Caco-2 (cell line): ENCODE measurements around the gene ZNF428. TPM values are rescaled to one million over a fixed set of nuclear protein-coding genes. Genes with fewer than 3 reads are reported as not detected.

Experiments
- BruUV-seq: library from RNA; stranded (reverse); fragments of 400-500 nt; replicated peaks from 2 replicates; lab custom pipeline; 2021; lab: Mats Ljungman, UMichigan
- CTCF ChIA-PET: fragments of 300-600 bp; sonication (Branson Sonifier 250); formaldehyde crosslinking; loops from one replicate; lab custom pipeline; 2022; ENCODE audit warnings: antibody characterized with exemption; lab: Charles Lee
- POLR2A ChIA-PET: fragments of 300-600 bp; sonication (Branson Sonifier 250); formaldehyde crosslinking; loops from one replicate; lab custom pipeline; 2022; ENCODE audit warnings: antibody characterized with exemption; lab: Charles Lee
- DNase-seq, 2 experiments: peaks; one replicate each; pipeline versions ENCODE4 v3.0.0 to v3.0.0-alpha.2; 2020 to 2022
- H3K27me3 ChIP-seq: replicated peaks from 2 replicates; pipeline ENCODE4 v1.6.0; 2011; ENCODE audit warnings: low read length; ENCODE audit not compliant: control insufficient read depth, insufficient read depth
- H3K36me3 ChIP-seq: 2 replicates; pipeline ENCODE4 v1.5.1; 2011; ENCODE audit warnings: low read length; ENCODE audit not compliant: control insufficient read depth, insufficient read depth
- H3K4me1 ChIP-seq: fragments of 250-450 bp; sonication (Bioruptor Pico); 2 replicates; pipeline ENCODE4 v1.5.1; 2020; ENCODE audit warnings: mild to moderate bottlenecking
- H3K4me3 ChIP-seq: 2 replicates; pipeline ENCODE4 v1.5.1; 2011; ENCODE audit warnings: low read depth, mild to moderate bottlenecking, control low read depth, low read length
- H3K9me3 ChIP-seq: fragments of 250-450 bp; sonication (Bioruptor Pico); 2 replicates; pipeline ENCODE4 v1.5.1; 2020; ENCODE audit warnings: mild to moderate bottlenecking, moderate library complexity
- H3K27ac Mint-ChIP-seq: one replicate; pipeline ENCODE4 v1.8.0; 2022; ENCODE audit warnings: mixed read lengths; ENCODE audit not compliant: unreplicated experiment
- H3K27me3 Mint-ChIP-seq: one replicate; pipeline ENCODE4 v1.8.0; 2022; ENCODE audit warnings: mixed read lengths; ENCODE audit not compliant: insufficient read depth, unreplicated experiment
- H3K36me3 Mint-ChIP-seq: one replicate; pipeline ENCODE4 v1.8.0; 2022; ENCODE audit warnings: mild to moderate bottlenecking, mixed read lengths; ENCODE audit not compliant: insufficient read depth, unreplicated experiment
- H3K4me1 Mint-ChIP-seq: one replicate; pipeline ENCODE4 v1.8.0; 2022; ENCODE audit warnings: low read depth, mixed read lengths; ENCODE audit not compliant: unreplicated experiment
- H3K4me3 Mint-ChIP-seq: one replicate; pipeline ENCODE4 v1.8.0; 2022; ENCODE audit warnings: mild to moderate bottlenecking, moderate library complexity, mixed read lengths; ENCODE audit not compliant: unreplicated experiment
- H3K9me3 Mint-ChIP-seq: one replicate; pipeline ENCODE4 v1.8.0; 2022; ENCODE audit warnings: mixed read lengths; ENCODE audit not compliant: unreplicated experiment
- intact Hi-C: fragments of 100-400 bp; cut with micrococcal nuclease; formaldehyde crosslinking; loops from one replicate; pipeline ENCODE4 v1.10.0; 2022; ENCODE audit not compliant: unreplicated experiment
- total RNA-seq: library from RNA; stranded (reverse); gene quantifications from 2 replicates; pipeline ENCODE4 v1.2.3, GENCODE V29; 2022
- TF ChIP-seq, protein P1 (sequence below), 2 experiments: fragments of 200-600 bp in 1 of 2; IDR thresholded peaks; 1 replicate in 1 of 2; 2 replicates in 1 of 2; pipeline versions ENCODE4 v1.5.1 to v1.8.0; 2011 to 2022; ENCODE audit warnings: antibody characterized with exemption in 1 of 2, control low read depth in 1 of 2, inconsistent platforms in 1 of 2, low read depth in 1 of 2, low read length in 1 of 2, mild to moderate bottlenecking in 1 of 2, moderate library complexity in 1 of 2; ENCODE audit not compliant: insufficient read depth in 1 of 2, severe bottlenecking in 1 of 2, unreplicated experiment in 1 of 2

The ZNF428 gene
- total RNA-seq, 1 experiment from 2014 or later, result 38.9 TPM

DNA sequence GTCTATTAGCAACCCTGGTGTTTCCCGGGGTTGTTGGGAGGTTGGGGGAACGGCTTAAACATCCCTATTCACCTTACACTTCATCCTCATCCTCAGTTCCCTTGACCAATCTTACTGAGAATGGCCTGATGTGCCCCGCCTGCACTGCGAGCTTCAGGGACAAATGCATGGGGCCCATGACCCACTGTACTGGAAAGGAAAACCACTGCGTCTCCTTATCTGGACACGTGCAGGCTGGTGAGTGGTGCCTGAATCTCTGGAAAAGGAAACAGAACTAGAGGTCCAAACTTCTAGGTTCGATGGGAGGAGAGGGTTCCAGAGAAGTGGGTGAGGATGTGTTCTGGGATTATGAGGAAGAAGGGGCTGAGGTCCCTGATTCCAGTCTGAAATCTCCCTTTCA is 38.0 kb downstream of the ZNF428 start:
- TF ChIP-seq, protein P1, sequence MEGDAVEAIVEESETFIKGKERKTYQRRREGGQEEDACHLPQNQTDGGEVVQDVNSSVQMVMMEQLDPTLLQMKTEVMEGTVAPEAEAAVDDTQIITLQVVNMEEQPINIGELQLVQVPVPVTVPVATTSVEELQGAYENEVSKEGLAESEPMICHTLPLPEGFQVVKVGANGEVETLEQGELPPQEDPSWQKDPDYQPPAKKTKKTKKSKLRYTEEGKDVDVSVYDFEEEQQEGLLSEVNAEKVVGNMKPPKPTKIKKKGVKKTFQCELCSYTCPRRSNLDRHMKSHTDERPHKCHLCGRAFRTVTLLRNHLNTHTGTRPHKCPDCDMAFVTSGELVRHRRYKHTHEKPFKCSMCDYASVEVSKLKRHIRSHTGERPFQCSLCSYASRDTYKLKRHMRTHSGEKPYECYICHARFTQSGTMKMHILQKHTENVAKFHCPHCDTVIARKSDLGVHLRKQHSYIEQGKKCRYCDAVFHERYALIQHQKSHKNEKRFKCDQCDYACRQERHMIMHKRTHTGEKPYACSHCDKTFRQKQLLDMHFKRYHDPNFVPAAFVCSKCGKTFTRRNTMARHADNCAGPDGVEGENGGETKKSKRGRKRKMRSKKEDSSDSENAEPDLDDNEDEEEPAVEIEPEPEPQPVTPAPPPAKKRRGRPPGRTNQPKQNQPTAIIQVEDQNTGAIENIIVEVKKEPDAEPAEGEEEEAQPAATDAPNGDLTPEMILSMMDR (IDR thresholded peaks at IDR 0.05; ENCODE audit: insufficient read depth in 1 of 2, low read depth in 1 of 2, low read length in 1 of 2, severe bottlenecking in 1 of 2, unreplicated experiment in 1 of 2), result no peak
- POLR2A ChIA-PET, result no interaction called here
- Histone ChIP-seq H3K27me3 (no peaks in the 10 kb centered on the region), H3K36me3 (no peaks in the 10 kb centered on the region), H3K4me3 (no peak overlapping the region), H3K4me1 (no peaks in the 10 kb centered on the region), H3K9me3 (no peaks in the 10 kb centered on the region)
- intact Hi-C loops, result no loop called here
- no TSS peak for BruUV-seq
- CTCF ChIA-PET, result interaction anchor here (0.5 kb wide), 1 partner anchor 118 kb away, joined by 4 read pairs; no protein-coding TSS in a partner anchor
- no peak overlapping the region for H3K27ac Mint-ChIP-seq
- peaks cover 4% of the 10 kb centered on the region for H3K36me3 Mint-ChIP-seq
- no peaks in the 10 kb centered on the region for H3K4me1 Mint-ChIP-seq
- H3K27me3 Mint-ChIP-seq, result peaks cover 10% of the 10 kb centered on the region
- H3K4me3 Mint-ChIP-seq, result no peak overlapping the region
- H3K9me3 Mint-ChIP-seq, result no peaks in the 10 kb centered on the region
- no peak for DNase-seq

DNA sequence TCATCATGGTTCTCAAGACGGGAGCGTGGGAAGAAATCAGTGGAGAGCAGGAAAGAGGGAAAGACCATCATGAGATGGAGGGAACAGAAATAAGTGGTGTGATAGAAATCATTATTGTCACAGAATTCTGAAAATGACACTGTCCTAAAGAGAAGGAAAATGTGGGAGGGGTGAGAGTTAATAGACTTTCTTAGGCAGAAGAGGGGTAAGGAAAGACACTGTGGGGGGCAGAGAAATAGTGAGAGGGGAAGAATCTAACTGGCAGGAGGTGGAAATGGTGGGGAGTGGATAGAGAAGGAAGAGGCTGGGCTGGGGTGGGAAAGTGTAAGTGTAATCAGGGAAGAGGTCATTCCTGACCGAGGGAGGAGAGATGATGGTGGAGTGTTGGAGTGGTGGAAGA is 40.6 kb downstream of the ZNF428 start:
- H3K27me3 Mint-ChIP-seq, result peaks cover 10% of the 10 kb centered on the region
- H3K9me3 ChIP-seq, result no peaks in the 10 kb centered on the region
- no peak overlapping the region for H3K4me3 Mint-ChIP-seq
- no peaks in the 10 kb centered on the region for H3K27me3 ChIP-seq
- DNase-seq, result no peak
- no peaks in the 10 kb centered on the region for H3K4me1 Mint-ChIP-seq
- H3K4me3 ChIP-seq, result no peak overlapping the region
- TF ChIP-seq, protein P1 (IDR thresholded peaks at IDR 0.05; ENCODE audit: insufficient read depth in 1 of 2, low read depth in 1 of 2, low read length in 1 of 2, severe bottlenecking in 1 of 2, unreplicated experiment in 1 of 2), result no peak
- ChIA-PET POLR2A (no interaction called here), CTCF (no interaction called here)
- no peaks in the 10 kb centered on the region for H3K9me3 Mint-ChIP-seq
- BruUV-seq, result no TSS peak
- H3K27ac Mint-ChIP-seq, result no peak overlapping the region
- peaks cover 7% of the 10 kb centered on the region for H3K36me3 Mint-ChIP-seq
- intact Hi-C loops, result no loop called here
- no peaks in the 10 kb centered on the region for H3K4me1 ChIP-seq
- H3K36me3 ChIP-seq, result no peaks in the 10 kb centered on the region

DNA sequence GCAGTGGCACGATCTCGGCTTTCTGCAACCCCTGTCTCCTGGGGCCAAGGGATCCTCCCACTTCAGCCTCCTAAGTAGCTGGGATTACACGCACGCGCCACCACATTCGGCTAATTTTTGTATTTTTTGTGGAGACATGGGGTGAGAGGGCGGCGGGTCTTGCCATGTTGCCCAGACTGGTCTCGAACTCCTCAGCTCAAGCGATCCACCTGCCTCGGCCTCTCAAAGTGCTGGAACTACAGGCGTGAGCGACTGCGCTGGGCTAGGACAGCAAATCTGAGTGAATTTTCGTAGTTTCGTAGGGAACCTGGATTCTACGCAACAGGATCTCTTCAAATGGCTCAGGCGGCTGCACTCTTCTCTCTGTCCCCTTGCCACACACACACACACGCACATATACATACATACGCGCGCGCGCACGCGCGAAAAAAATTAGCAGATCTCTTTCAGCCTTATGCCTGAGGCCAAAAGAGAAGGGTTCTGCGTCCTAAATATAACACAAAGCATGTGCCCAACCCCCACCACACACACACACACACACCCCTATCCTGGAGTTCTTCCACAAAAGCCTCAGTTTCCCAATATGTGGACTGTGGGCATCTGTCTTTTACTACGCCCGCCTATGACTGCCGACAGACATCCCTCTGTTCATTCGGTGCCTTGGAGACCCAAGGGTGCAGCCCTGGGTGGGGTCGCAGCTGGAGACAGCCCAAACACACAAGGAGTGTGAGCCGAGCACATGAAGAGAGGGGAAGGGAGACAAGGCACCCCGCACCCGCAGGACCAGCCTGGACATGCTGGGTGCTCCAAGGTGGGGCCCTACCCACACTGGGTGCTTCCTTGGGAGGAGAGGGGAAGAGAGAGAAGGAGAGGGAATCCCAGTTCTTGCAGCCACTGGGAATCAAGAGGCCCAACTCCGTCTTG is 43.2 kb downstream of the ZNF428 start:
- POLR2A ChIA-PET, result interaction anchor here (0.6 to 2.1 kb wide), 3 partner anchors 20 to 148 kb away, joined by 3 to 12 read pairs (median 3); partner anchors contain the start of genes IRGQ and ZNF576
- H3K4me1 ChIP-seq, result no peaks in the 10 kb centered on the region
- peak overlapping the region; percentile 95 for H3K4me3 Mint-ChIP-seq
- H3K27me3 ChIP-seq, result no peaks in the 10 kb centered on the region
- peak overlapping the region; percentile 30 for H3K4me3 ChIP-seq
- H3K27ac Mint-ChIP-seq, result peak overlapping the region; percentile 96
- no peaks in the 10 kb centered on the region for H3K9me3 ChIP-seq
- peaks cover 10% of the 10 kb centered on the region for H3K27me3 Mint-ChIP-seq
- H3K4me1 Mint-ChIP-seq, result no peaks in the 10 kb centered on the region
- BruUV-seq, result no TSS peak
- H3K36me3 Mint-ChIP-seq, result peaks cover 7% of the 10 kb centered on the region
- CTCF ChIA-PET, result no interaction called here
- no peaks in the 10 kb centered on the region for H3K36me3 ChIP-seq
- TF ChIP-seq, protein P1 (IDR thresholded peaks at IDR 0.05; ENCODE audit: insufficient read depth in 1 of 2, low read depth in 1 of 2, low read length in 1 of 2, severe bottlenecking in 1 of 2, unreplicated experiment in 1 of 2), result no peak
- intact Hi-C loops, result loop anchor here (1.0 kb wide), 1 partner anchor 20 kb away; the partner anchor contains the start of genes IRGQ and ZNF576
- DNase-seq, result peak in 1 of 2 experiments; percentile 17
- H3K9me3 Mint-ChIP-seq, result no peaks in the 10 kb centered on the region
